SK-N-SH (cell line): ENCODE results near the gene GRID2IP. TPM values are rescaled to one million over a fixed set of nuclear protein-coding genes. Genes with fewer than 3 reads are reported as not detected.

Experiments used
- CTCF ChIA-PET: fragments of 300-600, 350-600 bp; formaldehyde crosslinking; extraction: SDS; loops from one replicate; lab custom pipeline; 2021; lab: Yijun Ruan, JAX
- POLR2A ChIA-PET: fragments of 350-600 bp; sonication (Branson Sonifier 250); formaldehyde crosslinking; extraction: SDS; loops from one replicate; lab custom pipeline; 2020; ENCODE audit warnings: antibody characterized with exemption, inconsistent platforms; lab: Yijun Ruan, JAX
- DNase-seq: peaks from one replicate; pipeline ENCODE4 v3.0.0; 2012
- H2AFZ ChIP-seq: fragments of 200-600 bp; sonication (generic); 2 replicates; pipeline ENCODE4 v1.8.1; 2016; ENCODE audit warnings: antibody characterized with exemption, mild to moderate bottlenecking, low read depth
- H3F3A ChIP-seq: fragments of 200-600 bp; sonication (generic); replicated peaks from 2 replicates; pipeline ENCODE3; 2016; ENCODE audit warnings: antibody characterized with exemption, mild to moderate bottlenecking; ENCODE audit not compliant: insufficient read depth
- H3K27ac ChIP-seq, 2 experiments: fragments of 200-500 bp in 1 of 2; fragments of 200-600 bp in 1 of 2; sonication (Bioruptor generic) in 1 of 2; sonication (generic), shearing (Covaris generic) in 1 of 2; 2 replicates each; pipeline versions ENCODE4 v1.5.1 to v1.6.1; 2014 to 2016; ENCODE audit warnings: low read depth in 2 of 2, inconsistent platforms in 1 of 2, low read length in 1 of 2, mild to moderate bottlenecking in 1 of 2, mixed read lengths in 1 of 2
- H3K27me3 ChIP-seq: fragments of 200-600 bp; sonication (generic), shearing (Covaris generic); 2 replicates; pipeline ENCODE4 v1.6.1; 2016; ENCODE audit warnings: mixed run types; ENCODE audit not compliant: insufficient read depth
- H3K36me3 ChIP-seq, 2 experiments: fragments of 200-500 bp in 1 of 2; fragments of 200-600 bp in 1 of 2; sonication (Bioruptor generic) in 1 of 2; sonication (generic) in 1 of 2; replicated peaks in 1 of 2; 2 replicates each; pipeline versions ENCODE3 to v1.5.1; 2014 to 2016; ENCODE audit warnings: low read length in 1 of 2, mild to moderate bottlenecking in 1 of 2; ENCODE audit not compliant: insufficient read depth in 2 of 2, control insufficient read depth in 1 of 2
- H3K4me1 ChIP-seq, 2 experiments: fragments of 200-500 bp in 1 of 2; fragments of 200-600 bp in 1 of 2; sonication (Bioruptor generic) in 1 of 2; sonication (generic), shearing (Covaris generic) in 1 of 2; 2 replicates each; pipeline versions ENCODE4 v1.5.1 to v1.6.1; 2014 to 2016; ENCODE audit warnings: low read depth in 1 of 2, low read length in 1 of 2, mixed run types in 1 of 2; ENCODE audit not compliant: insufficient read depth in 2 of 2, control insufficient read depth in 1 of 2
- H3K4me2 ChIP-seq: fragments of 200-600 bp; sonication (generic), shearing (Covaris generic); 2 replicates; pipeline ENCODE4 v1.6.1; 2017; ENCODE audit warnings: mixed run types
- H3K4me3 ChIP-seq, 2 experiments: fragments of 200-500 bp in 1 of 2; fragments of 200-600 bp in 1 of 2; sonication (Bioruptor generic) in 1 of 2; sonication (generic), shearing (Covaris generic) in 1 of 2; 2 replicates each; pipeline versions ENCODE4 v1.5.1 to v1.8.1; 2014 to 2016; ENCODE audit warnings: low read depth in 2 of 2, inconsistent platforms in 1 of 2, low read length in 1 of 2, mild to moderate bottlenecking in 1 of 2, mixed read lengths in 1 of 2, moderate library complexity in 1 of 2
- H3K79me2 ChIP-seq: fragments of 200-600 bp; sonication (generic); 2 replicates; pipeline ENCODE4 v1.8.1; 2017; ENCODE audit warnings: mild to moderate bottlenecking; ENCODE audit not compliant: insufficient read depth
- H3K9ac ChIP-seq: fragments of 200-600 bp; sonication (generic); 2 replicates; pipeline ENCODE4 v1.6.1; 2017; ENCODE audit warnings: mixed run types
- H3K9me2 ChIP-seq: fragments of 200-600 bp; sonication (generic); 2 replicates; pipeline ENCODE4 v1.6.1; 2017; ENCODE audit warnings: mixed run types
- H3K9me3 ChIP-seq: fragments of 200-600 bp; sonication (generic); 2 replicates; pipeline ENCODE4 v1.6.1; 2017; ENCODE audit warnings: mixed run types, mild to moderate bottlenecking, moderate library complexity
- H4K20me1 ChIP-seq: fragments of 200-600 bp; sonication (generic); 2 replicates; pipeline ENCODE4 v1.6.1; 2017; ENCODE audit warnings: mild to moderate bottlenecking, mixed run types; ENCODE audit not compliant: insufficient read depth
- ELF1 ChIP-seq: IDR thresholded peaks from 2 replicates; pipeline ENCODE4 v1.4.0; 2012
- EZH2phosphoT487 ChIP-seq: fragments of 200-600 bp; sonication (generic); IDR thresholded peaks from 2 replicates; pipeline ENCODE4 v1.6.1; 2017; ENCODE audit warnings: low read depth, mixed run types, mild to moderate bottlenecking, antibody characterized with exemption, moderate library complexity, borderline replicate concordance
- FOSL2 ChIP-seq: IDR thresholded peaks from 2 replicates; pipeline ENCODE4 v1.4.0; 2012; ENCODE audit warnings: low read depth, mild to moderate bottlenecking, moderate library complexity, borderline replicate concordance
- FOXJ3 ChIP-seq: sonication (generic); formaldehyde crosslinking; IDR thresholded peaks from 2 replicates; pipeline ENCODE4 v1.5.1; 2020; ENCODE audit warnings: mild to moderate bottlenecking, missing genetic modification reagents
- JUND ChIP-seq: IDR thresholded peaks from 2 replicates; pipeline ENCODE4 v1.4.0; 2012
- MEF2A ChIP-seq: IDR thresholded peaks from 2 replicates; pipeline ENCODE4 v1.4.0; 2012; ENCODE audit warnings: low read depth, borderline replicate concordance
- RAD21 ChIP-seq: IDR thresholded peaks from 2 replicates; pipeline ENCODE4 v1.6.1; 2012; ENCODE audit warnings: mild to moderate bottlenecking, low read length
- RCOR1 ChIP-seq: fragments of 150-350 bp; IDR thresholded peaks from 2 replicates; pipeline ENCODE4 v1.6.1; 2017; ENCODE audit warnings: antibody characterized with exemption, low read length
- RFX5 ChIP-seq: IDR thresholded peaks from 2 replicates; pipeline ENCODE4 v1.6.1; 2012; ENCODE audit warnings: mild to moderate bottlenecking, improper control_type of control experiment, low read length
- SIN3A ChIP-seq: IDR thresholded peaks from 2 replicates; pipeline ENCODE4 v1.6.1; 2012; ENCODE audit warnings: low read depth, mild to moderate bottlenecking, low read length, moderate library complexity, borderline replicate concordance
- TAF1 ChIP-seq: IDR thresholded peaks from 2 replicates; pipeline ENCODE4 v1.6.1; 2012; ENCODE audit warnings: low read depth, mild to moderate bottlenecking, low read length, moderate library complexity, borderline replicate concordance
- TCF12 ChIP-seq: IDR thresholded peaks from 2 replicates; pipeline ENCODE4 v1.4.0; 2012
- TEAD4 ChIP-seq: IDR thresholded peaks from 2 replicates; pipeline ENCODE4 v1.4.0; 2012; ENCODE audit warnings: mild to moderate bottlenecking, borderline replicate concordance; ENCODE audit not compliant: insufficient read depth
- YY1 ChIP-seq: IDR thresholded peaks from 2 replicates; pipeline ENCODE4 v1.4.0; 2012; ENCODE audit warnings: low read depth, mild to moderate bottlenecking
- WGBS: methylation state at CpG from one replicate; pipeline ENCODE4 v1.1.6; 2017; ENCODE audit warnings: low lambda C conversion rate; 5-methylcytosine and 5-hydroxymethylcytosine counted together
- polyA plus RNA-seq, 3 experiments: library from polyadenylated mRNA; depleted of rRNA; stranded (reverse); fragments of >200 nt; gene quantifications; 2 replicates each; pipeline ENCODE4 v1.2.3, GENCODE V29; 2012
- TF ChIP-seq, protein P1 (sequence below): IDR thresholded peaks from 2 replicates; pipeline ENCODE4 v1.4.0; 2012; ENCODE audit warnings: low read depth
- TF ChIP-seq, protein P2 (sequence below): IDR thresholded peaks from 2 replicates; pipeline ENCODE4 v1.6.1; 2012; ENCODE audit warnings: mild to moderate bottlenecking, low read depth, low read length, moderate library complexity
- TF ChIP-seq, protein P3 (sequence below): fragments of 150-350 bp; IDR thresholded peaks from 2 replicates; pipeline ENCODE4 v1.6.1; 2016; ENCODE audit warnings: mild to moderate bottlenecking, low read depth, low read length
- TF ChIP-seq, protein P4 (sequence below): IDR thresholded peaks from 2 replicates; pipeline ENCODE4; 2012
- TF ChIP-seq, protein P5 (sequence below): fragments of 200-600 bp; sonication (generic); IDR thresholded peaks from 2 replicates; pipeline ENCODE4 v1.6.1; 2017; ENCODE audit warnings: antibody characterized with exemption, mild to moderate bottlenecking, moderate library complexity

GRID2IP gene
- polyA plus RNA-seq, 1 of the 3 experiments (the other 2 are of a cell fraction), result 0.03 TPM

DNA sequence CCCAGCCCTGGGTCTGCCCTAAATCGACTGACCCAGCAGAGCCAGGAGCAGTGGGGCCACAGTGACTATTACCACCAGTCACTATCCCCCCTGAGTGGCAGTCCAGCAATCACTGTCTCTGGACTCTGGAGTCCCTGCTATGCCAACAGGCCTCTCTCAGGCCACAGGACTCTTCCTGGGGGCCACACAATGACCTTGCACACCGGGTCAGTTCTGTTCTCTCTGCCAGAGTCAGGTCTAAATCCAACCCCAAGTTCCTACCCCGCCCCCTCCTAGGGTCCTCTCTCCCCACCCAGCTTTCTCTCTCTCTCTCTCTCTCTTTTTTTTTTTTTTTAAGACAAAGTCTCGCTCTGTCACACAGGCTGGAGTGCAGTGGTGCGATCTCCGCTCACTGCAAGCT is 21.6 kb downstream of the GRID2IP start:
- H3K9me2 ChIP-seq, result no peaks in the 10 kb centered on the region
- TF ChIP-seq, protein P1, sequence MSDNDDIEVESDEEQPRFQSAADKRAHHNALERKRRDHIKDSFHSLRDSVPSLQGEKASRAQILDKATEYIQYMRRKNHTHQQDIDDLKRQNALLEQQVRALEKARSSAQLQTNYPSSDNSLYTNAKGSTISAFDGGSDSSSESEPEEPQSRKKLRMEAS, result no peak
- TF ChIP-seq, protein P2, sequence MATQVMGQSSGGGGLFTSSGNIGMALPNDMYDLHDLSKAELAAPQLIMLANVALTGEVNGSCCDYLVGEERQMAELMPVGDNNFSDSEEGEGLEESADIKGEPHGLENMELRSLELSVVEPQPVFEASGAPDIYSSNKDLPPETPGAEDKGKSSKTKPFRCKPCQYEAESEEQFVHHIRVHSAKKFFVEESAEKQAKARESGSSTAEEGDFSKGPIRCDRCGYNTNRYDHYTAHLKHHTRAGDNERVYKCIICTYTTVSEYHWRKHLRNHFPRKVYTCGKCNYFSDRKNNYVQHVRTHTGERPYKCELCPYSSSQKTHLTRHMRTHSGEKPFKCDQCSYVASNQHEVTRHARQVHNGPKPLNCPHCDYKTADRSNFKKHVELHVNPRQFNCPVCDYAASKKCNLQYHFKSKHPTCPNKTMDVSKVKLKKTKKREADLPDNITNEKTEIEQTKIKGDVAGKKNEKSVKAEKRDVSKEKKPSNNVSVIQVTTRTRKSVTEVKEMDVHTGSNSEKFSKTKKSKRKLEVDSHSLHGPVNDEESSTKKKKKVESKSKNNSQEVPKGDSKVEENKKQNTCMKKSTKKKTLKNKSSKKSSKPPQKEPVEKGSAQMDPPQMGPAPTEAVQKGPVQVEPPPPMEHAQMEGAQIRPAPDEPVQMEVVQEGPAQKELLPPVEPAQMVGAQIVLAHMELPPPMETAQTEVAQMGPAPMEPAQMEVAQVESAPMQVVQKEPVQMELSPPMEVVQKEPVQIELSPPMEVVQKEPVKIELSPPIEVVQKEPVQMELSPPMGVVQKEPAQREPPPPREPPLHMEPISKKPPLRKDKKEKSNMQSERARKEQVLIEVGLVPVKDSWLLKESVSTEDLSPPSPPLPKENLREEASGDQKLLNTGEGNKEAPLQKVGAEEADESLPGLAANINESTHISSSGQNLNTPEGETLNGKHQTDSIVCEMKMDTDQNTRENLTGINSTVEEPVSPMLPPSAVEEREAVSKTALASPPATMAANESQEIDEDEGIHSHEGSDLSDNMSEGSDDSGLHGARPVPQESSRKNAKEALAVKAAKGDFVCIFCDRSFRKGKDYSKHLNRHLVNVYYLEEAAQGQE, result no peak
- no peak for TF ChIP-seq TCF12
- TF ChIP-seq, protein P3, sequence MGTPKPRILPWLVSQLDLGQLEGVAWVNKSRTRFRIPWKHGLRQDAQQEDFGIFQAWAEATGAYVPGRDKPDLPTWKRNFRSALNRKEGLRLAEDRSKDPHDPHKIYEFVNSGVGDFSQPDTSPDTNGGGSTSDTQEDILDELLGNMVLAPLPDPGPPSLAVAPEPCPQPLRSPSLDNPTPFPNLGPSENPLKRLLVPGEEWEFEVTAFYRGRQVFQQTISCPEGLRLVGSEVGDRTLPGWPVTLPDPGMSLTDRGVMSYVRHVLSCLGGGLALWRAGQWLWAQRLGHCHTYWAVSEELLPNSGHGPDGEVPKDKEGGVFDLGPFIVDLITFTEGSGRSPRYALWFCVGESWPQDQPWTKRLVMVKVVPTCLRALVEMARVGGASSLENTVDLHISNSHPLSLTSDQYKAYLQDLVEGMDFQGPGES, result no peak
- TF ChIP-seq ELF1, result no peak
- TF ChIP-seq RFX5, result no peak
- TF ChIP-seq, protein P4, sequence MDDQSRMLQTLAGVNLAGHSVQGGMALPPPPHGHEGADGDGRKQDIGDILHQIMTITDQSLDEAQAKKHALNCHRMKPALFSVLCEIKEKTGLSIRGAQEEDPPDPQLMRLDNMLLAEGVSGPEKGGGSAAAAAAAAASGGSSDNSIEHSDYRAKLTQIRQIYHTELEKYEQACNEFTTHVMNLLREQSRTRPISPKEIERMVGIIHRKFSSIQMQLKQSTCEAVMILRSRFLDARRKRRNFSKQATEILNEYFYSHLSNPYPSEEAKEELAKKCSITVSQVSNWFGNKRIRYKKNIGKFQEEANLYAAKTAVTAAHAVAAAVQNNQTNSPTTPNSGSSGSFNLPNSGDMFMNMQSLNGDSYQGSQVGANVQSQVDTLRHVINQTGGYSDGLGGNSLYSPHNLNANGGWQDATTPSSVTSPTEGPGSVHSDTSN, result no peak
- TF ChIP-seq RAD21, result no peak
- no peak for TF ChIP-seq SIN3A
- TF ChIP-seq, protein P5, sequence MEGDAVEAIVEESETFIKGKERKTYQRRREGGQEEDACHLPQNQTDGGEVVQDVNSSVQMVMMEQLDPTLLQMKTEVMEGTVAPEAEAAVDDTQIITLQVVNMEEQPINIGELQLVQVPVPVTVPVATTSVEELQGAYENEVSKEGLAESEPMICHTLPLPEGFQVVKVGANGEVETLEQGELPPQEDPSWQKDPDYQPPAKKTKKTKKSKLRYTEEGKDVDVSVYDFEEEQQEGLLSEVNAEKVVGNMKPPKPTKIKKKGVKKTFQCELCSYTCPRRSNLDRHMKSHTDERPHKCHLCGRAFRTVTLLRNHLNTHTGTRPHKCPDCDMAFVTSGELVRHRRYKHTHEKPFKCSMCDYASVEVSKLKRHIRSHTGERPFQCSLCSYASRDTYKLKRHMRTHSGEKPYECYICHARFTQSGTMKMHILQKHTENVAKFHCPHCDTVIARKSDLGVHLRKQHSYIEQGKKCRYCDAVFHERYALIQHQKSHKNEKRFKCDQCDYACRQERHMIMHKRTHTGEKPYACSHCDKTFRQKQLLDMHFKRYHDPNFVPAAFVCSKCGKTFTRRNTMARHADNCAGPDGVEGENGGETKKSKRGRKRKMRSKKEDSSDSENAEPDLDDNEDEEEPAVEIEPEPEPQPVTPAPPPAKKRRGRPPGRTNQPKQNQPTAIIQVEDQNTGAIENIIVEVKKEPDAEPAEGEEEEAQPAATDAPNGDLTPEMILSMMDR, result no peak
- TF ChIP-seq MEF2A, result no peak
- TF ChIP-seq TEAD4, result no peak
- TF ChIP-seq FOXJ3 (CRISPR knock-in tag), result no peak
- TF ChIP-seq JUND, result no peak
- TF ChIP-seq YY1, result no peak
- no peak for TF ChIP-seq FOSL2
- TF ChIP-seq EZH2phosphoT487, result no peak
- TF ChIP-seq TAF1, result no peak
- TF ChIP-seq RCOR1, result no peak
- TF ChIP-seq, all 33 proteins: peak for 0
- Histone ChIP-seq H3K4me2 (no peak overlapping the region), H3F3A (no peaks in the 10 kb centered on the region), H3K4me3 (no peak overlapping the region), H3K9me3 (no peaks in the 10 kb centered on the region), H2AFZ (no peak overlapping the region), H4K20me1 (no peaks in the 10 kb centered on the region), H3K27ac (no peak overlapping the region), H3K9ac (no peak overlapping the region), H3K36me3 (no peaks in the 10 kb centered on the region), H3K27me3 (peaks cover 57% of the 10 kb centered on the region), H3K79me2 (no peaks in the 10 kb centered on the region), H3K4me1 (peaks cover 0 to 8% of the 10 kb centered on the region in 2 experiments; a peak in 1 of 4 replicates)
- CTCF ChIA-PET, result no interaction called here
- no peak for DNase-seq
- POLR2A ChIA-PET, result no interaction called here
- 61% methylated on average over 6 of the region's 6 CpGs for WGBS
